PC-9 (cell line): Measurements from ENCODE around the gene TCIRG1.
"Not testable (repeated sequence)": the region's sequence is repeated elsewhere in the genome, so short reads cannot be mapped to it uniquely, and the experiment has no call there.

Experiments
- CTCF ChIP-seq: fragments of 200-600 bp; sonication (generic); conservative IDR thresholded peaks from 2 replicates; pipeline ENCODE4 v1.6.1; 2017; ENCODE audit warnings: mixed run types, antibody characterized with exemption, mild to moderate bottlenecking, moderate library complexity
- EZH2 ChIP-seq: fragments of 200-600 bp; sonication (generic); IDR thresholded peaks from 2 replicates; pipeline ENCODE4 v1.8.0; 2017; ENCODE audit warnings: antibody characterized with exemption, low read depth

- TF ChIP-seq CTCF, EZH2: not testable (repeated sequence)
Measured at GRCh38 chr11:68092946-68093345, 54.1 kb downstream of the TCIRG1 start.
